DMS114 treated with DMSO at 0.1 percent for 48 hours (cell line): ENCODE results near the gene HDAC5.
"Not testable (repeated sequence)": the region's sequence is repeated elsewhere in the genome, so short reads cannot be mapped to it uniquely, and the experiment has no call there.

ENCODE experiments used
- DNase-seq: peaks from one replicate; lab custom pipeline; 2025; ENCODE audit not compliant: unreplicated experiment; lab: John Stamatoyannopoulos, UW

The HDAC5 gene

DNA sequence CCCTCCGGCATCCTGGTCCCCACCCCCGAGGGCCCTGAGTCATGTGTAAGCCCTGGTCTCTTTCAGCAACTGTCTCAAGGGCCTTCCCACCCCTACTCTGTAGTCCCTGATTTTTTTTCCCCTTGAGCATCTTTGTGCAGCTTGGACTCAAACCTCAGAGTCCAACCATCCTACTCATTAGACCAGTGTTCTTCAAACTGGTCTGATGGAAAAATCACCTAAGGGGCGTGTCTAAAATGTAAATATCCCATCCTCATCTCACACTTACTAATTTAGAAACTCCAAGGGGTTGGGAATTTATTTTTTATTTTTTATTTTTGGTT is 52.3 kb downstream of the HDAC5 start:
- no peak for DNase-seq

DNA sequence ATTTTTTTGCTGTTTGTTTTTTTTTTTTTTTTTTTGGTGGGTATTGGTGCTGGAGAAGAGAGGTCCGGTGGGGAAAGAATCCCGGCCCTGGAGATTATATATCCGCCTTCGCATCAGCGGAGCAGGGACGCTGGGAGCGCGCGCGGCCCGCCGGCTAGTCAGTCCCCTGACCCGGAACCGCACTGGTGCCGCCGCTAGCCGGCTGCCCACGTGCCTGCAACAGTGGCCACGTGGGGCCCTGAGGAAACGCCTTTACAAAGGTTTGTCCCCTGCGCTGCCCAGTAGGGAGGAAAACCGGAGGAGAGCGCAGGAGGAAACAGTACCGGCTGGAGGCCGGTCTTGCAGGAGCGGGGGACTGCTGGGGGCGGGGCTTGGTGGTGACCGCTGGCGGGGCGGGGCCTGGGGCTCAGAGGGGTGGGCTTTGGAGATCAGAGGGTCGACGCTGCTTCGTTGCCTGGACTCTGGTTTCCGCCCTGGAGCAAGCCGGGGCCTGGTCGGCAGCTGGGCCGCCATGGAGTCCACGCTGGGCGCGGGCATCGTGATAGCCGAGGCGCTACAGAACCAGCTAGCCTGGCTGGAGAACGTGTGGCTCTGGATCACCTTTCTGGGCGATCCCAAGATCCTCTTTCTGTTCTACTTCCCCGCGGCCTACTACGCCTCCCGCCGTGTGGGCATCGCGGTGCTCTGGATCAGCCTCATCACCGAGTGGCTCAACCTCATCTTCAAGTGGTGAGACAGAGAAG is 52.8 kb downstream of the HDAC5 start, which contains the start of gene G6PC3:
Gene G6PC3, plus strand, starts transcription at position 281 of the 743 bp plus-strand sequence. Its CDS starts 231 bp downstream, at position 512.
- DNase-seq: peak; percentile 95

DNA sequence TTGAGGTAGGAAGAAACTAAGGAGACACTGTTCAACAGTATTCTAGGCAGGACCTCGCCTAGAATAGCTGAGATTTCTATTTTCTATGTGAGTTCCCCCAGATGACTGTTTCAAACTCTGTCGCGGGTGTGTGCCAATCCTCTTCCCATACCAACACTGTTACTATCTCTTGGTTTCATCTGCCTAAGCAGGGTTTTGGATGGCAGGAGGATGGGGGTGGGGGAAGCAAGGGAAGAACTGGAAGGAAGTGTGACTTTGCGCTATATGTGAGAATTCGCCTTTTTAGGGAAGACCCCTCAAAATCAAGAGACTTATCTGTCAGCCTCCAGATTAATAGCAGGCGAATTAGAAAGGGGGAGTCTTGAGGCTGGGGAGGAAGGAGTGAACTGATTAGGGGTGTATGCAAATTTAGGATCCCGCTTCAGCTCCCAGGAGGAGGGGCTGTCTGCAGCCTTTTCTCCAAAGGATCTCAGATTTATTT is 53.4 kb downstream of the HDAC5 start:
- no peak for DNase-seq

DNA sequence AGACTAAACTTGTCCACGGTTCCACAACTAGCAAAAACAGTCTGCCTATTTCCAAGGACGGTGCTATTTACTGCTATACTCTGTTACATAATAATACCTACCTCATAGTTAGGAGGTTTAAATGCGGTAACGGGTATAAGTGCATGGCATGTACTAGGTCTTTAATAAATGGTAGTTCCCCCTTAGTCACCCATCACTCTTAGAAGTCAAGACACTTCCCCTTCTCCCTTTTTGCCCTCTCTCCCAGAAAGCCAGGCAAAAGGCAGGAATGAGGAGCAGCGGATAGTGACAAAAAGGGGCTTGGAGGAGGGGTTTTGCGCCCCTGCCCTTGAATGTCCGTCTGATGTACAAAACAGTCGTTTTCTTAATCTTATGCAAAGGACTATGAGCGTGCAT is 55.9 kb downstream of the HDAC5 start:
- DNase-seq: no peak

DNA sequence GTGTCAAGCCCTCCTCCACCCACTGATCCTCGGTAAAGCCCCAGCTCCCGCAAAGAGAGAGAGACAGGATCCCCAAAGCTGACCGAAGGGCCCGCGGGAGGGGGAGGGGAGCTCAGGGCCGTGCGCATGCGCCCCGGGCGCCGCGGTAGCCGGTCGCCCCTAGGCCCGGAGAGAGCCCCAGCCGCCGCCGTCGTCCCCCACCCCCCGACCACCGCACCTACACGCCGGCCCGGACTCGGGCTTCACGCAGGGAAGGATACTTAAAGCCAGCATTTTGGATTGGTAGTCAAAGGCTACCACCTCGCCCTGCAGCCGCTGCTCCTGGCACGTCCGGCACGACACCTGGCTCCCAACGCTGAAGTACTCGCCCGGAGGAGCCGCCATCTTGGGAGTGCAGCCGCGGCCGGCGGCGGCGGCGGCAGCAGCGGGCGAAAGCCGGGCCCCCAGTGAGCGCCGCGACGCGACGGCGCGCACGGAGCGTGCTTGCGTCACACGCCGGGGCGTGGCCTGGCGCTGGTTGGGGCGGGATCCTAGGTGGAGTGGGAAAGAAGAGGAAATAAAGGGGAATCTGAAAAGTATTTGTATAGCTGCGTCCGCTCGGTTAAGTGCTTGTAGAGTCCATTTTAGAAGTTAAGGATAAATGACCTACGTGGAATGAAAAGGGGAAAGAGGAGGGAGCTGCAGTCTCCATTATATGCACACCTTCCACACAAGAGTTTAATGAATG is 57.1 kb downstream of the HDAC5 start, which contains the start of gene LSM12:
Gene LSM12, minus strand, starts transcription at position 468 of the 727 bp plus-strand sequence. Its CDS starts 84 bp downstream, at position 384.
- DNase-seq: peak; percentile 72

DNA sequence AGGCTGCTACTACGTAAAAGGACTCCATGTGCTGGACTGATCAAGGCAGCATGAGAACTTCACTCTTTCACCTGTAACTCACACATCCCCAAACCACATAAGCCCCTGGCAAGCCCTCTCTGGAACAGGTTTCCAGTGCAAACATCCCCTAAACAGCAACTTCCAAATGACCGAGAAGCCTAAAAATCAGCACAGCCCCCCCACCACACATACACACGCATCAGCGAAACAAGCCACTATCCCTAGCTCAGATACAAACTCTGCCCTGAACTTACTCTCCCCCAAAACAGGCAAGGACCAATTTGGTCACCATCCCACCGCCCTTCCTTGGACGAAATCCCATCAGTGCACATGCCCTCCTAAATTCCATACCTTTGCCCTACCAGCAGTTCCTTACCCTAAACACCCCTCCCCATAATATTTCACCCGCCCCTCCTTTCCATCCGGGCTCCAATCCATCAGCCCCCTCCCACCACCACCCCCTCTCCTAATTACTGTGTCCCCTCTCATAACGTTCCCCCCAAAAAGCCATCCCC is 57.7 kb downstream of the HDAC5 start:
- DNase-seq: no peak

DNA sequence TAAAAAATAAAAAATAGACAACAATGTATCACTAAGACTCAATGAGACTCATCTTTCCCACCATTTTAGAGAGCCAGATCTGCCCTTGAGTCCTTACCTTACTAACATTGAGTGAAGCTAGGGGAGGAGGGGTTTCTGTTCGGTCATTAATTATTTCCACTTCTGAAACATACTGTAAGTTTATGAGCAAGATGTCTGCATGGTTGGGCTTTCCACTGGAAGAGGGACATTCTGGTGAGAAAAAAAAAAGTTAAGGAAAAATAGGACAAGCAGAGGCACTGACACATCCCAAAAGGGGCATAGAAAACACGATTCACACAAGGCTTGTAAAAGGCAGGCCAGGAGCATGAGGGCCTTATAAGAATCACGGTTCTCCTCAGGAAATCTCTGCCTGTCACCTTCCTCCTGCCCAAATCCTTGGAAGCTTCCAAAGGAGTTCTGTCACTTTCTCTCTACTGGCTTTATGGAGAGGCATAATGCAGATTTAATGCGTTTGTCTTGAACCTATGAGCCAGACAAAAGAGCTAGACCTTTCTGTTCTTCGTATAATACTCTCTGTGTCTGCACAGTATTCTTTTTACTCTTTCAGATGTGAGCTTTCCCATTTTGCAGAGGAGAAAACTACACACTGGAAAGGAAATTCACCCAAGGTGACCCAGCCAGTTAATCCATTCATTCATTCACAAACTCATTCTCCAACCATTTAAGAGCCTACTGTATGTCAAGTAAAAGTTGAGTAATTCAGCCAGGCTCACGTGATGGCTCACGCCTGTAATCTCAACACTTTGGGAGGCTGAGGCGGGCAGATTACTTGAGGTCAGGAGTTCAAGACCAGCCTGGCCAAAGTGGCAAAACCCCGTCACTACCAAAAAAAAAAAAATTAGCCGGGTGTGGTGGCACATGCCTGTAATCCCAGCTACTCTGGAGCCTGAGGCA is 59.5 kb downstream of the HDAC5 start:
- DNase-seq: no peak

DNA sequence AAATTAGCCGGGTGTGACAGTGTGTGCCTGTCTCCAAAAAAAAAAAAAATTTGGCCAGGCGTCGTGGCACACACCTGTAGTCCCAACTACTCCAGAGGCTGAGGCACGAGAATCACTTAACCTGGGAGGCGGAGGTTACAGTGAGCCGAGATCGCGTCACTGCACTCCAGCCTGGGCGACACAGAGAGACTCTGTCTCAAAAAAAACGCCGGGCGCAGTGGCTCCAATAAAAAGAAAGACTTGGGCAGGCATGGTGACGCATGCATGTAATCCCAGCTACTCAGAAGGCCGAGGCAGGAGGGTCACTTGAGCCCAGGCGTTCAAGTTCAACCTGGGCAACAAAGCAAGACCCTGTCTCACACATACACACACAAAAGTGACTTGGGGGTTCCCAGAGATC is 60.6 kb downstream of the HDAC5 start:
- no peak for DNase-seq

DNA sequence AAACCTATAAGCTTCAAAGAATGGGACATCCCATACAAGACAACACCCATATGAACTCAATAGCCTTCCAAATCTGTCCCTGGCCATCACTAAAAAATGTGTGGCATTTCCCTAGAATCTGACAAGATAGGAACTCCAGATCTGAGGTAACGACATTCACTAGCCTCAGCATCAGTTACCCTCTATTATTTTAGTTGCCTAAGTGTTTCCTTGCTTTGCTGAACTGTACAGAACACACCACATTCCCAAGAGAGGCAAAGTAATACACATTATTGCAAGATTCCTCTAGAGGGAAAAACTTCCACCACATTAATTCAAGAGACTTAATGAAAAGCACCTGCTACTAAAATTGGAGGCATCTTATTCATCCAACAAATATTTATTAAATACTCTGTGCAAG is 62.0 kb downstream of the HDAC5 start:
- no peak for DNase-seq

DNA sequence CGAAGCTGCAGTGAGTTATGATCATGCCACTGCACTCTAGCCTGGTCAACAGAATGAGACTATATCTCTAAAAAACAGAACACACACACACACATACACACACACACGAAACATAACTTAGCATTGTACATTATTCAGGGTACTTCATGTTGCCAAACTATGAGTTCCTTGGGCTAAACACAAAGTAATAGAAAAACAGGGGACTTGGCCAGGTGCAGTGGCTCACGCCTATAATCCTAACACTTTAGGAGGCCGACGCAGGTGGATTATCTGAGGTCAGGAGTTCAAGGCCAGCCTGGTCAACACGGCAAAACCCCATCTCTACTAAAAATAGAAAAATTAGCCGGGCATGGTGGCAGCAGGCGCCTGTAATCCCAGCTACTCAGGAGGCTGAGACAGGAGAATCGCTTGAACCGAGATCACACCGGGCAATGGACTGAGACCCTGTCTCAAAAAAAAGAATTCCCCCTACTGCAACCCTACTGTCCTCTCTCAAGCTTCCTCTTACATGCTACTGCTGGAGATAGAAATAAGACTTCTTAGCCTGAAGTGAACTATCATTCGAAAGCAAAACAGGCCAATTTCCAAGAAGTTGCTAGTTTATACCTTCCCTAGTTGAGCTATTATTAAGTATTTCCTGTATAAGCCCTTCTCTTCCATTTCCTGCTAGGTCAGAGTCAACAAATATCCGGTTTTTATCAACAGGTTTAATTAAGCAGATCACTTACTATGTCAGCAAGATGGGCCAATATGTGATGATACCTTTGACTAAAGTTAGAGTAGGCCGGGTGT is 64.1 kb downstream of the HDAC5 start:
- DNase-seq: no peak

DNA sequence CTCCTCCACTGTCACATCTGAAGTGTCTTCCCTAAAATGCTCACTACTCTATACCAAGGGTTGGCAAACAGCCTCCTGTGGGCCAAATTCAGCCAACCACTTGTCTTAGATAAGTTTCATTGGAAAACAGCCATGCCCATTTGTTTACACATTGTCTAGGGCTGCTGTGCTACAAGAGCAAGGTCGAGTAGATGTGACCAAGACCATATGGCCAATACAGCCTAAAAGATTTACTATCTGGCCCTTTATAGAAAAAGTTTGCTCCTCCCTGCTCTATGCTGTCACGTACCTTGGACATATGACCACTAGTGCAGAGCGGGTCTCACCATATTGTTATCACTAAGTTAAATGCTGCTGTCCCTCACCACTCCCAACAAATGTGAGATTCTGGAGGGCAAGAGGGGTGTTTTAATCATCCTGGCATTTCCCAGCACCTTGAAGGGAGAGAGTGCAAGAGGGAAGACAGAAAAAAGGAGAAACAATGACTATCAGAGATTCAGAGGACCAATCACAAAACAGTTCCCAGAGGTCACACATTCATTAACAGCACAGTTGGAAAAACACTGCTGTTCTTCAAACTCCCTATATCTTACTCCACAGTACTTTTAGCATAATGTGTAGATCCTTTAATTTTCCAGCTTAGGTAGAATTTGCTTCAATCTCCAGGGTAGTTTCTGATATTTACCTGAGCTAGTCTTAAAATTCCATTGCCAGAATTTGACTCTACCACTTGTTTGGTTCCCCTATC is 70.1 kb downstream of the HDAC5 start:
- no peak for DNase-seq

DNA sequence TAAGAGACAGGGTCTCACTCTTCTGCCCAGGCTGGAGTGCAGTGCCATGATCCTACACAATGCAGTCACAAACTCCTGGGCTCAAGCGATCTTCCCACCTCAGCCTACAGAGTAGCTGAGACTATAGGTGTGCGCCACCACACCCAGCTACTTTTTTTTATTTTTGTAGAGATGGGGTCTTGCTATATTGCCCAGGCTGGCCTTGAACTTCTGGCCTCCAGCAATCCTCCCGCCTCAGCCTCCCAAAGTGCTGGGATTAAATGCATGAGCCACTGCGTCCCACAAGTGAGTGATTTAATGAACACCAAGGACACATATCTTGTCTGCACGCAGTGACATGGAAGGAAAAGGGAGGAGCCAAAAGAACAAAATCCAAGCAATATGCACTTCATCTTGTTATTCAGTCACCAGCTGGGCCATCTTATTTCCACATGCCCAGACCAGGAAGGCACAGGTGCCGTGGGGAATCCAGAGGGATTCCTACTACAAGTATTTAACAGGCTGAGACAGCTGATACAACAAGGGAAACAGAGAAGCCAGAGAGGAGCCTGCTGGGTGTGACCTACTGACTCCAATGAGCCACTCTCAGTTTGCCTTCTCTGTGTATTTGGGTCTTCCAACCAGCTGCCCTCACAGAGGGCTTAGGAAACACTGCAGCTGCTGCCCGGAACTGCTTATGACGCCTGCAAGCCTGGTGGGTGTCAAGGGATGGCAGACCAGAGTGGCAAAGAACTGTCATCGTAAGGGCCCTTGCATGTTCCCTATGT is 74.0 kb downstream of the HDAC5 start:
- no peak for DNase-seq

DNA sequence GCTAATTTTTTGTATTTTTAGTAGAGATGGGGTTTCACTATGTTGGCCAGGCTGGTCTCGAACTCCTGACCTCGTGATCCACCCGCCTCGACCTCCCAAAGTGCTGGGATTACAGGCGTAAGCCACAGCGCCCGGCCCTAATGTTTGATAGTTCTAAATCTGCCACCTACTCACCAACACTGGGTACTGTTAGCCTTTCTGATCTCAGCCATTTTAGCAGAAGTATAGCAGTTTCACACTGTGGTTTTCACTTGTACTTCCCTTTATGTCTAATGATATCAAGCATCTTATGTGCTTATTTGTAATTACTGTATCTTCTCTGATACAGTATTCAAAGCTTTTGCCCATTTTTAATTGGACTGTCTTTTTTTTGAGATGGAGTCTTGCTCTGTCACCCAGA is 76.5 kb downstream of the HDAC5 start:
- DNase-seq: not testable (repeated sequence)

DNA sequence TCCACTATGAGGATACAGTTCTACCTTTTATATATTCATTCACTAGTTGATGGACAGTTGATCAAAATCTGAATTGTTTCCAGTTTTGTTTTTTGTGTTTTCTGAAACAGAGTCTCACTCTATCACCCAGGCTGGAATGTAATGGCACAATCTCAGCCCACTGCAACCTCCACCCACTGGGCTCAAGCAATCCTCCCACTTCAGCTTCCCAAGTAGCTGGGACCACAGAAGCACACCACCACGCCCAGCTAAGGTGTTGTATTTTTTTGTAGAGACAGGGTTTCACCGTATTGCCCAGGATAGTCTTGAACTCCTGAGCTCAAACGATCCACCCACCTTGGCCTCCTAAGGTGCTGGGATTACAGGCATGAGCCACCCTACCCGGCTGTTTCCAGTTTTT is 78.0 kb downstream of the HDAC5 start:
- no peak for DNase-seq

DNA sequence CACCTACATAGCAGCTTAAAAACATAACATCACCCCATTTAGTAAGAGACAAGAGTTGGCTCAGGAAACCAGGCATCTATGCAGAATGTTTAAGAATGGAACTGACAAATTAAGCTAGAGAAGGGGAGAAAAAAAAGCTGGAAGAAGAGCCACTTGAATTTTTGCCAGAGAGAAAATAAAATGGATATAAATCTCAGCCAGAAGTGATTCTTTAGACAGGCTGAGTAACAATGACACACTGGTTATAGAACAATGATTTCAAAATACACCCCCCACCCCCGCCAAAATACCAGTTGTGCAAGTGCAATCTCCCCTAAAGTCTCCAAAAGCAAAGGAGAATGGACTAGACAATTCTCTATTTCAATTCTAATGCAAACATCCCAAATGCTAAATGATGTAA is 79.4 kb downstream of the HDAC5 start:
- DNase-seq: no peak

DNA sequence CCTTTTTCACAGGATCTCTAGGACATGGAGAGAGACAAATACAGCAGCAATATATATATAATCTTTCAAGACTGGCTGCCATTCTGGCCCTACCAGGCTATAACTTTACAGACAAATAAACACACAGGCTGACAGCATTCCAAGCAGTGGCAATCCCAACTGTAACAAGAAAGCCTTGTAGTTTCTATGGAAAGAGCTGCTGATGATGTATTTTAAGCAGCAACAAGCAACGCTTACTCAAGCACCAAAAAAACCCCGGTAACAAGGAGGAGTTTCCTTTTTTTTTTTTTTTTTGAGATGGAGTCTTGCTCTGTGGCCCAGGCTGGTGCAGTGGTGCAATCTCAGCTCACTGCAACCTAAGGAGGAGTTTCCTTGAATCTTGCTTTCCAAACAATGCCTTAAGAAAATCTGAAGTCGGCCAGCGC is 80.2 kb downstream of the HDAC5 start:
- no peak for DNase-seq

DNA sequence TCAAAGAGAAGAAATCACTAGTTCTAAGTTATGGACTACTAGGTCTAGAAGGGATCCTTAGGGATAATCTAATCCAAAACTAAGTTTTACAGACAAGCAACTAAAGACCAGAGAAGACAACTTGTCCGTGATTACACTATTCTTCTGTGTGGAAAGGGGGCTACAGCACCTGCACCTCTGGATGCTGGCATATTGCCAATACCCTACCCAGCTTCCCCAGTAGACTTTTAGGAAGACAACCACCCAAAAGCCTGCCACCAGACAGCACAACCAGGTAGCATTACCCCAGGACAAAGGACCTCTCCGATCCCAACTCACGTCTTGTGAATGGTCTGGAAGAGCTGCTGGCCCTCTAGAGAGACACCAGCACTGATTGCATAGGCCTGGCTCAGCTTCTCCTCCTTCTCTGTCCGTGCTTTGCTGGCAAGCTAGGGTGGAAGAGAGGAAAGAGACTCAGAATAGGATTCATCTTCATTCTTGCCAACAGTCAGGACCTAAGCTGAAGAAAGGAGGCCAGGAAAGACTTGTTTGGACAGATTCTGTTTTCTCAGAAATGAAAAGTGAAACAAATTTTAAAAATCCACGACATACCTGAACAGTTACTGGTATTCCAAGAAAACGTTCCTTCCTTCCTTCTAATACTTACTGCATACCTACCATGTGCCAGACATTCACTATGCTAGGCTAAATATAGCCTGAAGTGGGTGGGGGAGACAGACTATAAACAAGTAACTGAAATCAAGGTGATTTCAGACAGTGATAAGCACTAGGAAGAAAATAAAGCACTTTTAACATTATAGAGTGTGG is 83.4 kb downstream of the HDAC5 start:
- DNase-seq: no peak

DNA sequence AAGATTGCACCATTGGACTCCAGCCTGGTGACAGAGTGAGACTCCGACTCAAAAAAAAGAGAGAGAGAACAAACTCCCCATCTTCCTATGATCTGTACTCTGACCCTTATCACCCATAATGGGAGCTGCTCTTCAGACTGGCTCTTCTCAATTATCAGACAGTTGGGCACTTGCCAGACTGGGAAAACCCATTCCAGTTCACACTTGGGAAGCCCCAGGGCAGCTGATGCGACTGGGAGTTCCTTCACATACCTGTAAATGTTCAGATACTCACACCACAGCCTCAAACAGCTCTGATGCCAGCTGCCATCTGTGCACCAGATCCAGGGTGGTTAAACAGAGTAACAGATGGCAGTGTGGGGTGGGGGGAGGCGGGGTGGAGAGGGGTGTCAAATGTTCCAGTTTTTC is 84.8 kb downstream of the HDAC5 start:
- DNase-seq: no peak
